Keratinocyte (primary cell): ENCODE results near the gene TMTC2.

ENCODE experiments used
- EZH2 ChIP-seq: IDR thresholded peaks from one replicate; pipeline ENCODE4 v1.6.1; 2012; ENCODE audit warnings: inconsistent platforms, mild to moderate bottlenecking, low read length, moderate library complexity
- TF ChIP-seq, protein P1 (sequence below), 3 experiments: IDR thresholded peaks in 1 of 3; conservative IDR thresholded peaks in 1 of 3; optimal IDR thresholded peaks in 1 of 3; 2 replicates in 2 of 3; 3 replicates in 1 of 3; pipeline versions ENCODE3 to v1.5.1; 2011; ENCODE audit warnings: low read length in 3 of 3, mild to moderate bottlenecking in 3 of 3, moderate library complexity in 2 of 3, control low read depth in 1 of 3, inconsistent platforms in 1 of 3; ENCODE audit not compliant: insufficient read depth in 2 of 3; ENCODE audit errors: extremely low read depth in 1 of 3

DNA sequence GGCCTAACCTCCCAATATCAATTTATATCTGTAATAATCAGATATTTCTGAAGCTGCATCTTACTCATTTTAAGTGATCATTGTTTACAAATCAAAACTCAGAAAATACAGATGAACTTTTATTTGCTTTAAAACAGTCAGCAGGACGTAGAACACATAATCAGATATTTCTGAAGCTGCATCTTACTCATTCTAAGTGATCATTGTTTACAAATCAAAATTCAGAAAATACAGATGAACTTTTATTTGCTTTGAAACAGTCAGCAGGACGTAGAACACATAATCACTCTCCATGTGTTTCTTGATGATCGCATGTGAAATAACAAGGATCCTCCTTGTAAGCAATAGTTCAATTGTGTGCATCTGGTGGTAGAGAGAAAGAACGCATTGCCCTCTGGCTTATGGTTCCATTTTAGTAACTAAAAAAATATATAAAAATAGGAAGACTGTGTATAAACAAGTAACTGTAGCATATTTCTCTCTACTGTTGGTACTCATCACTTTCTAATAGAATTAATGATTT is 15.0 kb upstream of the TMTC2 start:
- TF ChIP-seq, protein P1, sequence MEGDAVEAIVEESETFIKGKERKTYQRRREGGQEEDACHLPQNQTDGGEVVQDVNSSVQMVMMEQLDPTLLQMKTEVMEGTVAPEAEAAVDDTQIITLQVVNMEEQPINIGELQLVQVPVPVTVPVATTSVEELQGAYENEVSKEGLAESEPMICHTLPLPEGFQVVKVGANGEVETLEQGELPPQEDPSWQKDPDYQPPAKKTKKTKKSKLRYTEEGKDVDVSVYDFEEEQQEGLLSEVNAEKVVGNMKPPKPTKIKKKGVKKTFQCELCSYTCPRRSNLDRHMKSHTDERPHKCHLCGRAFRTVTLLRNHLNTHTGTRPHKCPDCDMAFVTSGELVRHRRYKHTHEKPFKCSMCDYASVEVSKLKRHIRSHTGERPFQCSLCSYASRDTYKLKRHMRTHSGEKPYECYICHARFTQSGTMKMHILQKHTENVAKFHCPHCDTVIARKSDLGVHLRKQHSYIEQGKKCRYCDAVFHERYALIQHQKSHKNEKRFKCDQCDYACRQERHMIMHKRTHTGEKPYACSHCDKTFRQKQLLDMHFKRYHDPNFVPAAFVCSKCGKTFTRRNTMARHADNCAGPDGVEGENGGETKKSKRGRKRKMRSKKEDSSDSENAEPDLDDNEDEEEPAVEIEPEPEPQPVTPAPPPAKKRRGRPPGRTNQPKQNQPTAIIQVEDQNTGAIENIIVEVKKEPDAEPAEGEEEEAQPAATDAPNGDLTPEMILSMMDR (optimal IDR thresholded peaks at IDR 0.05 in 1 of 3, IDR thresholded peaks at IDR 0.05 in 1 of 3, conservative IDR thresholded peaks at IDR 0.05 in 1 of 3; ENCODE audit: extremely low read depth in 1 of 3, insufficient read depth in 2 of 3, low read length in 3 of 3): no peak
- TF ChIP-seq EZH2: no peak
